GM12878 (cell line): ENCODE results near the gene EPGN. TPM values are rescaled to one million over a fixed set of nuclear protein-coding genes. Genes with fewer than 3 reads are reported as not detected.

Source experiments
- ATAC-seq: fragments of 200-7000 bp; cut with Tn5 transposase; 3 replicates; pipeline ENCODE4 v1.9.1; 2020; ENCODE audit warnings: mild to moderate bottlenecking, moderate library complexity
- BruUV-seq: library from RNA; stranded (reverse); fragments of 400-500 nt; replicated peaks from 2 replicates; lab custom pipeline; 2021; lab: Mats Ljungman, UMichigan
- CTCF ChIA-PET: fragments of 300-600 bp; sonication (Branson Sonifier 250); formaldehyde crosslinking; extraction: SDS; loops from one replicate; lab custom pipeline; 2021; ENCODE audit warnings: inconsistent platforms; lab: Yijun Ruan, JAX
- POLR2A ChIA-PET: fragments of 350-600 bp; formaldehyde crosslinking; extraction: SDS; loops from one replicate; lab custom pipeline; 2021; ENCODE audit warnings: inconsistent platforms; lab: Charles Lee
- RAD21 ChIA-PET: fragments of 300-600 bp; sonication (Branson Sonifier 250); formaldehyde crosslinking; loops from one replicate; lab custom pipeline; 2023; ENCODE audit warnings: antibody characterized with exemption; ENCODE audit not compliant: unreplicated experiment; lab: Charles Lee
- SMC1A ChIA-PET: fragments of 300-600 bp; sonication (Branson Sonifier 250); formaldehyde crosslinking; loops from one replicate; lab custom pipeline; 2023; ENCODE audit not compliant: unreplicated experiment, uncharacterized antibody; lab: Charles Lee
- DNase-seq: peaks from one replicate; pipeline ENCODE4 v3.0.0-alpha.2; 2011; ENCODE audit warnings: low read depth, low spot score
- FAIRE-seq: peaks from 3 replicates; lab custom pipeline; 2011; peaks lifted over from hg19 to GRCh38; lab: Jason Lieb, UNC
- H2AFZ ChIP-seq: 2 replicates; pipeline ENCODE4 v1.6.0; 2011; ENCODE audit warnings: low read depth, low read length, control low read depth; ENCODE audit not compliant: control insufficient read depth
- H3K27ac ChIP-seq: 2 replicates; pipeline ENCODE4 v1.5.1; 2011; ENCODE audit warnings: control low read depth; ENCODE audit not compliant: control insufficient read depth, insufficient read depth
- H3K27me3 ChIP-seq, 2 experiments: replicated peaks in 1 of 2; 2 replicates each; pipeline versions ENCODE4 v1.6.0 to v1.6.1; 2011; ENCODE audit warnings: low read length in 1 of 2; ENCODE audit not compliant: control insufficient read depth in 2 of 2, insufficient read depth in 2 of 2
- H3K36me3 ChIP-seq, 2 experiments: 2 replicates each; pipeline ENCODE4 v1.5.1; 2011; ENCODE audit warnings: low read length in 1 of 2; ENCODE audit not compliant: control insufficient read depth in 2 of 2, insufficient read depth in 2 of 2
- H3K4me1 ChIP-seq: 2 replicates; pipeline ENCODE4 v1.6.1; 2011; ENCODE audit warnings: mild to moderate bottlenecking, low read length, moderate library complexity, mixed read lengths; ENCODE audit not compliant: control insufficient read depth, insufficient read depth
- H3K4me2 ChIP-seq: 2 replicates; pipeline ENCODE4 v1.6.0; 2011; ENCODE audit warnings: control low read depth; ENCODE audit not compliant: control insufficient read depth, insufficient read depth
- H3K4me3 ChIP-seq: fragments of 200-600 bp; sonication (generic); 2 replicates; pipeline ENCODE4 v1.5.1; 2016
- H3K79me2 ChIP-seq: 2 replicates; pipeline ENCODE4 v1.6.0; 2011; ENCODE audit warnings: low read length; ENCODE audit not compliant: control insufficient read depth, insufficient read depth
- H3K9ac ChIP-seq: 2 replicates; pipeline ENCODE4 v1.8.0; 2011; ENCODE audit warnings: low read length, control low read depth, mixed read lengths; ENCODE audit not compliant: control insufficient read depth, insufficient read depth
- H3K9me3 ChIP-seq: replicated peaks from 3 replicates; pipeline ENCODE4 v1.5.1; 2011; ENCODE audit warnings: mild to moderate bottlenecking, low read length; ENCODE audit not compliant: control insufficient read depth, insufficient read depth
- H4K20me1 ChIP-seq: 2 replicates; pipeline ENCODE4 v1.6.0; 2011; ENCODE audit not compliant: control insufficient read depth, insufficient read depth
- CBFB ChIP-seq: IDR thresholded peaks from 2 replicates; pipeline ENCODE4 v1.6.1; 2016; ENCODE audit warnings: antibody characterized with exemption, low read depth
- DPF2 ChIP-seq: fragments of 450-650 bp; IDR thresholded peaks from 2 replicates; pipeline ENCODE4 v1.6.1; 2017; ENCODE audit warnings: mild to moderate bottlenecking
- EGR1 ChIP-seq, 2 experiments: IDR thresholded peaks; 1 replicate in 1 of 2; 2 replicates in 1 of 2; pipeline ENCODE4 v1.6.1; 2011 to 2012; ENCODE audit warnings: low read depth in 2 of 2, low read length in 2 of 2, borderline replicate concordance in 1 of 2, mild to moderate bottlenecking in 1 of 2, moderate library complexity in 1 of 2
- FOXK2 ChIP-seq: fragments of 450-650 bp; IDR thresholded peaks from 2 replicates; pipeline ENCODE4 v1.6.1; 2017; ENCODE audit warnings: mild to moderate bottlenecking, moderate library complexity
- HCFC1 ChIP-seq: fragments of 150-350 bp; IDR thresholded peaks from 2 replicates; pipeline ENCODE4 v1.6.1; 2014; ENCODE audit warnings: low read length
- IKZF1 ChIP-seq: fragments of 450-650 bp; conservative IDR thresholded peaks from 2 replicates; pipeline ENCODE4 v1.6.1; 2017; ENCODE audit warnings: antibody characterized with exemption, mild to moderate bottlenecking
- MLLT1 ChIP-seq: fragments of 450-650 bp; IDR thresholded peaks from 2 replicates; pipeline ENCODE4 v1.6.1; 2016; ENCODE audit warnings: mild to moderate bottlenecking
- NFYB ChIP-seq: IDR thresholded peaks from 2 replicates; pipeline ENCODE4 v1.6.1; 2011; ENCODE audit warnings: low read depth, mild to moderate bottlenecking, low read length, improper control_type of control experiment, moderate library complexity; ENCODE audit not compliant: insufficient read depth
- RBBP5 ChIP-seq: fragments of 200-600 bp; sonication (generic); conservative IDR thresholded peaks from 2 replicates; pipeline ENCODE4 v1.6.1; 2016
- SMAD5 ChIP-seq: IDR thresholded peaks from 2 replicates; pipeline ENCODE4 v1.6.1; 2016; ENCODE audit warnings: antibody characterized with exemption, low read depth
- ZNF217 ChIP-seq: fragments of 450-650 bp; IDR thresholded peaks from 2 replicates; pipeline ENCODE4 v1.6.1; 2017; ENCODE audit warnings: antibody characterized with exemption, mild to moderate bottlenecking
- ZNF592 ChIP-seq: fragments of 450-650 bp; IDR thresholded peaks from 2 replicates; pipeline ENCODE4 v1.6.1; 2017; ENCODE audit warnings: mild to moderate bottlenecking, moderate library complexity
- WGBS: methylation state at CpG from one replicate; pipeline ENCODE4 v1.1.6; 2016; ENCODE audit warnings: low lambda C conversion rate; ENCODE audit not compliant: insufficient replicate concordance, insufficient coverage; ENCODE audit errors: missing lambda C conversion rate; 5-methylcytosine and 5-hydroxymethylcytosine counted together
- in situ Hi-C: fragments of 300-500 bp; cut with MboI; formaldehyde crosslinking; loops from 9 replicates; pipeline ENCODE4 v1.14.3; 2018; ENCODE audit warnings: mixed read lengths
- intact Hi-C: fragments of 100-400 bp; cut with micrococcal nuclease; formaldehyde crosslinking; loops from one replicate; pipeline ENCODE4 v1.14.2; 2022; ENCODE audit not compliant: unreplicated experiment
- polyA plus RNA-seq, 11 experiments: library from polyadenylated mRNA; depleted of rRNA in 4 of 11; unstranded in 6 of 11; stranded (reverse) in 5 of 11; fragments of >200 nt; fragmentation: Nextera tagmentation in 4 of 11; fragmentation: Illumina TruSeq in 1 of 11; extraction: Ambion mirVana in 4 of 11; extraction: Trizol in 1 of 11; gene quantifications; 1 replicate in 1 of 11; 2 replicates in 10 of 11; pipeline versions ENCODE4 v1.2.1 to v1.2.3, GENCODE V29; 2011 to 2016; ENCODE audit warnings: inconsistent platforms in 2 of 11, missing spikeins in 2 of 11, low read depth in 1 of 11
- total RNA-seq, 4 experiments: library from RNA; depleted of rRNA in 3 of 4; stranded (reverse); fragments of >200 nt in 3 of 4; fragmentation: Illumina TruSeq in 1 of 4; extraction: Trizol in 1 of 4; gene quantifications; 2 replicates each; pipeline versions ENCODE4 v1.2.1 to v1.2.3, GENCODE V29; 2013 to 2021
- TF ChIP-seq, protein P1 (sequence below): fragments of 450-650 bp; IDR thresholded peaks from 2 replicates; pipeline ENCODE4 v1.6.1; 2017; ENCODE audit warnings: antibody characterized with exemption, mild to moderate bottlenecking, moderate library complexity
- TF ChIP-seq, protein P2 (sequence below): IDR thresholded peaks from 2 replicates; pipeline ENCODE4 v1.6.1; 2012; ENCODE audit warnings: low read depth, low read length, improper control_type of control experiment
- TF ChIP-seq, protein P3 (sequence below): IDR thresholded peaks from 2 replicates; pipeline ENCODE4 v1.6.1; 2011; ENCODE audit warnings: low read depth, low read length, improper control_type of control experiment, borderline replicate concordance

EPGN gene
- total and polyA plus RNA-seq, 10 of the 15 experiments (the other 5 are each of a cell fraction or from before 2014, with no cell fraction given): 0.06 to 0.54 (median 0.28) TPM; not detected in 6

DNA sequence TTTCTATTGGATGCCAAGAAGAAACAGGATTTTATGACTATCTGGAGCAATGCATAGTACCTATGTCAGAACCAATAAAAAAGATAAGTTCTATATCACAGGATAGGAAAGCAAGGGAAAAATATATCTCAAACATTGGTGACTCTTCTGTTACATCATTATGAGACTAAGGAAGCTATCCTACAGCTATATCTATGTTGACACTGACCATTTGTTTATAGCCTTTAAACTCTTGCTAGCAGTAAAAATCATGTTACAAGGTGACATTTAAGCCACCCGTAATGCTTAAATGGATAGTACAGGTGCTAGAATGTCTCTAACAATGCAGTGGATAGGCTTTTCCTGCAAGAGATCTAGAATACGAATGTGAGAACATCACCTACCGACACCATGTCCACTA lies 28.6 kb upstream of the EPGN start:
- Histone ChIP-seq H3K4me2 (no peak overlapping the region), H3K27ac (no peak overlapping the region), H3K9ac (no peak overlapping the region), H2AFZ (no peak overlapping the region), H3K27me3 (no peaks in the 10 kb centered on the region), H3K9me3 (no peaks in the 10 kb centered on the region), H3K4me3 (no peak overlapping the region), H3K4me1 (no peaks in the 10 kb centered on the region), H3K36me3 (no peaks in the 10 kb centered on the region), H3K79me2 (no peaks in the 10 kb centered on the region), H4K20me1 (no peaks in the 10 kb centered on the region)
- in situ Hi-C loops (no loop called here), intact Hi-C loops (no loop called here)
- ATAC-seq: no peak
- POLR2A ChIA-PET: no interaction called here
- DNase-seq: no peak
- RAD21 ChIA-PET: interaction anchor here (0.8 kb wide), 1 partner anchor 30 kb away, joined by 3 read pairs; no protein-coding TSS in a partner anchor
- SMC1A ChIA-PET: interaction anchor here (0.9 to 2.5 kb wide), 2 partner anchors 11 to 1952 kb away, joined by 3 to 7 read pairs; no protein-coding TSS in a partner anchor
- no TSS peak for BruUV-seq
- CTCF ChIA-PET: interaction anchor here (1.1 kb wide), 2 partner anchors 22 to 311 kb away, joined by 3 read pairs; no protein-coding TSS in a partner anchor
- no peak for FAIRE-seq
- WGBS: 96% methylated on average over 3 of the region's 3 CpGs
- TF ChIP-seq, protein P1, sequence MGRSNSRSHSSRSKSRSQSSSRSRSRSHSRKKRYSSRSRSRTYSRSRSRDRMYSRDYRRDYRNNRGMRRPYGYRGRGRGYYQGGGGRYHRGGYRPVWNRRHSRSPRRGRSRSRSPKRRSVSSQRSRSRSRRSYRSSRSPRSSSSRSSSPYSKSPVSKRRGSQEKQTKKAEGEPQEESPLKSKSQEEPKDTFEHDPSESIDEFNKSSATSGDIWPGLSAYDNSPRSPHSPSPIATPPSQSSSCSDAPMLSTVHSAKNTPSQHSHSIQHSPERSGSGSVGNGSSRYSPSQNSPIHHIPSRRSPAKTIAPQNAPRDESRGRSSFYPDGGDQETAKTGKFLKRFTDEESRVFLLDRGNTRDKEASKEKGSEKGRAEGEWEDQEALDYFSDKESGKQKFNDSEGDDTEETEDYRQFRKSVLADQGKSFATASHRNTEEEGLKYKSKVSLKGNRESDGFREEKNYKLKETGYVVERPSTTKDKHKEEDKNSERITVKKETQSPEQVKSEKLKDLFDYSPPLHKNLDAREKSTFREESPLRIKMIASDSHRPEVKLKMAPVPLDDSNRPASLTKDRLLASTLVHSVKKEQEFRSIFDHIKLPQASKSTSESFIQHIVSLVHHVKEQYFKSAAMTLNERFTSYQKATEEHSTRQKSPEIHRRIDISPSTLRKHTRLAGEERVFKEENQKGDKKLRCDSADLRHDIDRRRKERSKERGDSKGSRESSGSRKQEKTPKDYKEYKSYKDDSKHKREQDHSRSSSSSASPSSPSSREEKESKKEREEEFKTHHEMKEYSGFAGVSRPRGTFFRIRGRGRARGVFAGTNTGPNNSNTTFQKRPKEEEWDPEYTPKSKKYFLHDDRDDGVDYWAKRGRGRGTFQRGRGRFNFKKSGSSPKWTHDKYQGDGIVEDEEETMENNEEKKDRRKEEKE: no peak
- TF ChIP-seq DPF2 (no peak), FOXK2 (no peak), EGR1 (IDR thresholded peaks at IDR 0.05; ENCODE audit: borderline replicate concordance in 1 of 2, low read depth in 2 of 2, low read length in 2 of 2) (no peak), IKZF1 (no peak), SMAD5 (no peak), CBFB (no peak), NFYB (no peak), MLLT1 (no peak), RBBP5 (no peak), ZNF217 (no peak), HCFC1 (no peak), ZNF592 (no peak)
- TF ChIP-seq, protein P2, sequence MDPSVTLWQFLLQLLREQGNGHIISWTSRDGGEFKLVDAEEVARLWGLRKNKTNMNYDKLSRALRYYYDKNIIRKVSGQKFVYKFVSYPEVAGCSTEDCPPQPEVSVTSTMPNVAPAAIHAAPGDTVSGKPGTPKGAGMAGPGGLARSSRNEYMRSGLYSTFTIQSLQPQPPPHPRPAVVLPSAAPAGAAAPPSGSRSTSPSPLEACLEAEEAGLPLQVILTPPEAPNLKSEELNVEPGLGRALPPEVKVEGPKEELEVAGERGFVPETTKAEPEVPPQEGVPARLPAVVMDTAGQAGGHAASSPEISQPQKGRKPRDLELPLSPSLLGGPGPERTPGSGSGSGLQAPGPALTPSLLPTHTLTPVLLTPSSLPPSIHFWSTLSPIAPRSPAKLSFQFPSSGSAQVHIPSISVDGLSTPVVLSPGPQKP: no peak
- TF ChIP-seq, protein P3, sequence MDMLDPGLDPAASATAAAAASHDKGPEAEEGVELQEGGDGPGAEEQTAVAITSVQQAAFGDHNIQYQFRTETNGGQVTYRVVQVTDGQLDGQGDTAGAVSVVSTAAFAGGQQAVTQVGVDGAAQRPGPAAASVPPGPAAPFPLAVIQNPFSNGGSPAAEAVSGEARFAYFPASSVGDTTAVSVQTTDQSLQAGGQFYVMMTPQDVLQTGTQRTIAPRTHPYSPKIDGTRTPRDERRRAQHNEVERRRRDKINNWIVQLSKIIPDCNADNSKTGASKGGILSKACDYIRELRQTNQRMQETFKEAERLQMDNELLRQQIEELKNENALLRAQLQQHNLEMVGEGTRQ: no peak
